Measurements from ENCODE around the gene CLIC3. TPM values are rescaled to one million over a fixed set of nuclear protein-coding genes. Genes with fewer than 3 reads are reported as not detected.
A peak's percentile ranks its signal among the peaks of the same experiment; 100 is the strongest.

The CLIC3 gene
- total RNA-seq, 2 donors from 2014 or later: 3.6 to 15.4 TPM

- no peaks in the 10 kb centered on the region for H3K36me3 ChIP-seq
- no peak for TF ChIP-seq CTCF (IDR thresholded peaks at IDR 0.05)
- H3K27me3 ChIP-seq: no peaks in the 10 kb centered on the region
- H3K27ac ChIP-seq: peak overlapping the region; percentile 63
- peaks cover 25% of the 10 kb centered on the region for H3K4me1 ChIP-seq
- intact Hi-C loops (cut with DNase I): no loop called here
- H3K9me3 ChIP-seq: no peaks in the 10 kb centered on the region
- H3K9ac ChIP-seq (ENCODE audit: low read depth in 2 of 2, low read length in 2 of 2): no peak overlapping the region
- DNase-seq: no peak
- H3K4me3 ChIP-seq: no peak overlapping the region
Measured at GRCh38 chr9:137022662-137023008, 26.3 kb upstream of the CLIC3 start.

DNA sequence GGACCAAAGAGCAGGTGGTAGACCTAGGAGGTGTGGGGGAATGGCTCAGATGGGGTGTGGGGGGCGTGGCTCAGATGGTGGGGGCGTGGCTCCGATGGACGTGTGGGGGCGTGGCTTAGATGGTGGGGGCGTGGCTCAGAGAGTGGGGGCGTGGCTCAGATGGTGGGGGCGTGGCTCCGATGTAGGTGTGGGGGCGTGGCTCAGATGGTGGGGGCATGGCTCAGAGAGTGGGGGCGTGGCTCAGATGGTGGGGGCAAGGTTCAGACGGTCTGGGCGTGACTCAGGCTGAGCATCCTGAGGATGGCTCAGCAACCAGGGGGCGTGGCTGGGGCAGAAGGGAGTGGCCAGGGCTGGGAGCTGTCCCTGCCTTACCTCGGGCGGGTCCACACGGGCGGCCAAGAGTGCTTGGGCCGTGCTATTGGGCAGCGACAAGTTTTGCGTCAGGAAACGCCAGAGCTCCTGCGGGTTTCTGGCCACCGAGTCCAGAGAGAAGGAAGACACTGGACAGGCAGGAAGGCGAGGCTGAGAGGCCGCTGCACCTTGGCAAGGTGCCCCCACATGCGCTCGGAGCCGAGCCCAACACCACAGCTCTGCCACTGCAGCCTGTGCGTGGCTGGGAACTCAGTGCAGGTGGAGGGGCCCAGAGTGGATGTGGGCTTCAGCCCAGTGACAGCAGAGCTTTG lies 25.8 kb upstream of the CLIC3 start:
- H3K9me3 ChIP-seq: no peaks in the 10 kb centered on the region
- TF ChIP-seq CTCF (IDR thresholded peaks at IDR 0.05): no peak
- no peaks in the 10 kb centered on the region for H3K27me3 ChIP-seq
- H3K27ac ChIP-seq: peak overlapping the region; percentile 63
- intact Hi-C loops (cut with DNase I): no loop called here
- DNase-seq: peak; percentile 98
- no peaks in the 10 kb centered on the region for H3K36me3 ChIP-seq
- H3K4me1 ChIP-seq: peaks cover 21% of the 10 kb centered on the region
- no peak overlapping the region for H3K9ac ChIP-seq (ENCODE audit: low read depth in 2 of 2, low read length in 2 of 2)
- no peak overlapping the region for H3K4me3 ChIP-seq

- Histone ChIP-seq H3K9me3 (no peaks in the 10 kb centered on the region), H3K4me3 (no peak overlapping the region), H3K4me1 (peaks cover 17% of the 10 kb centered on the region), H3K27me3 (no peaks in the 10 kb centered on the region), H3K9ac (ENCODE audit: low read depth in 2 of 2, low read length in 2 of 2) (no peak overlapping the region), H3K27ac (no peak overlapping the region), H3K36me3 (no peaks in the 10 kb centered on the region)
- intact Hi-C loops (cut with DNase I): no loop called here
- DNase-seq: peak; percentile 57
- no peak for TF ChIP-seq CTCF (IDR thresholded peaks at IDR 0.05)
Measured at GRCh38 chr9:137021568-137021978, 25.2 kb upstream of the CLIC3 start.

DNA sequence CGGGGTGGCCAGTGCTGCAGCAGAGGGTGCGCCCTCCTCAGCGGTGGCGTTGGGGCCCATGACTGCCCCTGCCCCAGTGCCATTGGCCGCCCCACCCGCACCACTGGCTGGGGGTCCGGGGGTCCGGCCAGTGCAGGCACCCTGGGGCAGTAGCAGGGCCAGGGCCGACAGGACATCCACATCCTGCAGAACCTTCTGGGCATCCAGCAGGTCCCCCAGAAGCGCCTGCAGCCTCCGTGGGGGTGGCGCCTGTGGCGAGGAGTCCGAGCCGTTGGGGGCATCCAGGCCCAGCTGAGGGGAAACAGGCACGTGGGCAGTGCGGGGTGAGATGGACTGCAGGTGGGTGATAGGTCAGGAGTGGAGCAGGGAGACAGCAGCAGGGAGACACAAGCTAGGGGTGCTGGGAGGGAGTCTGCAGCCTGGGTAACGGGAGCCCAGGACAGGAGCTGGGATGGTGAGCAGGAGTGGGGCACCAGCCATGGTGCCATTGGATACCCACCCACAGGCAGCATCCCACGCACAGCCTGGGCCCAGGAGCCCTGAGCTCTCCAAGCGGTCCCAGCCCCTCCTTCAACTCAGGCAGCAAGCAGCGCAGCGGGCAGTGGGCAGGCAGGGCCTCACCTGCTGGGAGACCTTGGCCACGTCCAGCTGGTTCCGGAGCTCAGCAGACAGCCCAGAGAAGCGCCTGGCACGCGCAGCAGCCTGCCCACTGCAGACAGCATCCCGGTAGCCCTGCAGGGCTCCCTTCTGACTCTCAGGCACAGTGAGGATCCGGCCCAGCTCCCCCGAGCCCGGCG lies 24.6 kb upstream of the CLIC3 start:
- no peak overlapping the region for H3K27ac ChIP-seq
- H3K4me1 ChIP-seq: peaks cover 16% of the 10 kb centered on the region
- H3K9ac ChIP-seq (ENCODE audit: low read depth in 2 of 2, low read length in 2 of 2): no peak overlapping the region
- TF ChIP-seq CTCF (IDR thresholded peaks at IDR 0.05): no peak
- intact Hi-C loops (cut with DNase I): no loop called here
- no peaks in the 10 kb centered on the region for H3K36me3 ChIP-seq
- H3K9me3 ChIP-seq: no peaks in the 10 kb centered on the region
- no peaks in the 10 kb centered on the region for H3K27me3 ChIP-seq
- H3K4me3 ChIP-seq: no peak overlapping the region
- DNase-seq: no peak

DNA sequence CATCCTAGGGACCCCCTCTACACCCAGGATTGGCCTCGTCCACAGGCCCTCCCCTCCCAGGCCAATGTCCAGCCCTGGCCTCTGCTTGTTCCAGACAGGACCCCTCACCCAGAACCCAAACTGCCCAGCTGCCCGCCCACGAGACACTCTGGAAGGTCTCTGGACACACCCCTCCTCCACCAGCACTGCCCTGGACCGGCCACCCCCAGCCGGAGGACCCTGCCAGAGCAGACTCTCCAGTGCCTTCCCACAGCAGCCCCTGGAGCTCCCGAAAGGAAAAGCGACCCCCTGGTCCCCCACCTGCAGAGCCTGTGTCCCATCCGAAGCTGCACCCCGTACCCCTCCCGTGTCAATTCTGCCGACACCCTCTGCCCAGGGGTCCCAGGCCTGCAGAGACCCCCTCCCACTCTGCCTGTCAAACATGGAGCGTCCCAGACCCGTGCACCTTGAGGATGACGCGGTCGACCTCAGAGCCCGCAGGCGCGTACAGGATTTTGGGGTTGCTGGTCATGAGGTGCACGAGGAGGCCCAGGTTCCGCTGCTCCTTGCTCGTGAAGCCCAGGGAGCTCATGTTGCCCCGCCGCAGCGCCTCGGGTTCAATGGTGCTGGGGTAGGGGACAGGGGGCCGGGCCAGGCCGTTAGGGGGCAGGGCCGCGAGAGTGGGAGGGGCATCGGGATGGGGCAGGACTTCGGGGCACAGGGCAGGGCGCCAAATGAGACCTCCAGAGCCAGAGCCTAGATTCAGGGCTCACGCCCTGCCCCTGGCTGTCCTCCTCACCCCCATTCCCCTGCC lies 23.7 kb upstream of the CLIC3 start:
- peaks cover 12% of the 10 kb centered on the region for H3K4me1 ChIP-seq
- no peak overlapping the region for H3K9ac ChIP-seq (ENCODE audit: low read depth in 2 of 2, low read length in 2 of 2)
- no peak overlapping the region for H3K27ac ChIP-seq
- no peak overlapping the region for H3K4me3 ChIP-seq
- DNase-seq: no peak
- H3K9me3 ChIP-seq: no peaks in the 10 kb centered on the region
- no peaks in the 10 kb centered on the region for H3K27me3 ChIP-seq
- H3K36me3 ChIP-seq: no peaks in the 10 kb centered on the region
- no peak for TF ChIP-seq CTCF (IDR thresholded peaks at IDR 0.05)
- intact Hi-C loops (cut with DNase I): no loop called here
